GM18520 (cell line): ENCODE measurements around the gene TRAPPC11.

Experiments
- ATAC-seq: cut with Tn5 transposase; IDR thresholded peaks from one replicate; pipeline ENCODE4 v1.9.1; 2021; ENCODE audit not compliant: unreplicated experiment

The TRAPPC11 gene

DNA sequence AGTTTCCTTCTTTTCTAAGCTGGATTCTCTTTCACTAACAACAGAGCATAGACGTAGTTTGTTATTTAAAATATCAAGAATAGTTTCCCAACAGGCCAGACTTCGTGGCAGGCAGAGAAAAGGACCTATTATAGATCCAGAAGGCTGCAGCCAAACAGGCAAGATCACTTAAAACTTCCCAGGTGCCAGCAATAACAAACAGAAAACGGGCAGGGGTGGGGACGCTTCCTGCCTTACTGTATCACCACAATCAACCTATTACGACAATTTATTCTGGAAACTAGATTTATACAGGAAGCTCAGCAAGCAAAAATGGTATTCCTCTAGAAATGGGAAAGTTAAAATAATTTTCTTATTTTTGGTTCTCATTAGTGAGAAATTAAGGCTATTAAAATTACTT is 22.2 kb upstream of the TRAPPC11 start:
- no peak for ATAC-seq

DNA sequence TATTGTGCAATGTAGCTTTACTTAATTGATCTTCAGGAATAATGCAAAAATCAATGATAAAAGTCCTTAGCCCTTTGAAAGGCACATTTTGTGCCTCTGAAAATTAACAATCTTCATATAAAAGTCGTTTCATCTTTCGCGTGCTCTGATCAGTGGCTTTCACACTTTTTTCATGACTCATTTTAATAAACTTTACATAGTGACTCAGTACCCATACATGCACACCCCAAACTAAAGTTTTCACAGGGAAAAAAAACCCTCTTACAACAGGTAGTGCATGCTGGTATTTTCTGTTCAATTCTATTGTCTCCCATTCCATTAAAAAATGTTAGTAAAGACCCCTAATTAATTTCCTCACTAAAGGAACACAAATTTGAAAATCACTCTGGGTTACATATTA is 21.6 kb upstream of the TRAPPC11 start:
- no peak for ATAC-seq

DNA sequence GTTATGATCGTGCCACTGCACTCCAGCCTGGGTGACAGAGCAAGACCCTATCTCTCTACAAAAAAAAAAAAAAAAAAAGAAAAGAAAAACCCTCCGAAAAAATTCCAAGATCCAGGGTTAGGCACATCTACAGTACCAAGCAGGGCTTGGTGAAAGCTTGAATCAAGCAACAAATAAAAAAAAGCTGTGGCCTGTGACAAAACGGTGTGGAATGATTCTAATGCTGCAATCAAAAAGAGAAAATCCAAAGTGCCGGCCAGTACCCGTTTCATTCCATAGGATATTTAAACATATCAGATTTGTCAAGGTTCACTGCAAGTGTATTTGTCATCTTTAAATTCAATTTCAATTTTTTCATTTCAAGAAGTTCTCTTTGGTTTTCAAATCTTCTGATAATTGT is 20.7 kb upstream of the TRAPPC11 start:
- ATAC-seq, result no peak

DNA sequence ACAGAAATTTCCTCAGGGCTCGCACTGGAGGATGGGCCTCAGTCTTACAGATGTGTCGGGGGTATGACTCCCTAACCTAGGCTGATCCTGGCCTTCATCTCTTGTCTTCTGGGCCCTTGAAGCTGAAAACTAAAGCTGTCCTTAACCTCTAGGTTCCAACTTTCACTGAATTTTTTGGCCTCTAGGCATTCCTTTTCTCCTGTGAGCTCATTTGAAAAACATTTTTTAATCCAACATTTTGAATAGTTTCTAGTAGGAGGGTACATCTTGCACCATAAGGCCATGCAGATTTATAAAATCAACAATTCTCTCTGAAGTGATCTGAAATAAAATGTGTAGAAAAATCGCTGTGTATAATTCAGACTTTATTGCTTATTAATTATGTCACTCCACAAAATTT is 19.8 kb upstream of the TRAPPC11 start:
- no peak for ATAC-seq

DNA sequence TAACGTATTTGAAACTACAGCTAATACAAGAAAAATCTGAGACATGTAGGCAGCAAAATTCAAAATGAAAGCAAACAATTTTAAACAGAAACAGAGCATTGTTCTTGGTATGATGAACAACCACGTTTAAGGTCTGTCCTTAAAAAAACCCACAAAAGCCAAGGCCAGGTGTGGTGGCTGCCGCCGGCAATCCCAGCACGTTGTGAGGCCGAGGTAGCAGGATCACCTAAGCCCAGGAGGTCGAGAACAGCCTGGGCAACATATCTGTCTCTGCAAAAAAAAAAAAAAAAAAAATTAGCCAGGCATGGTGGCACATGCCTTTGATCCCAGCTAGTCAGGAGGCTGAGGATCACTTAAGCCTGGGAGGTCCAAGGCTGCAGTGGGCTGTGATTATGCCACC is 13.8 kb upstream of the TRAPPC11 start:
- no peak for ATAC-seq

DNA sequence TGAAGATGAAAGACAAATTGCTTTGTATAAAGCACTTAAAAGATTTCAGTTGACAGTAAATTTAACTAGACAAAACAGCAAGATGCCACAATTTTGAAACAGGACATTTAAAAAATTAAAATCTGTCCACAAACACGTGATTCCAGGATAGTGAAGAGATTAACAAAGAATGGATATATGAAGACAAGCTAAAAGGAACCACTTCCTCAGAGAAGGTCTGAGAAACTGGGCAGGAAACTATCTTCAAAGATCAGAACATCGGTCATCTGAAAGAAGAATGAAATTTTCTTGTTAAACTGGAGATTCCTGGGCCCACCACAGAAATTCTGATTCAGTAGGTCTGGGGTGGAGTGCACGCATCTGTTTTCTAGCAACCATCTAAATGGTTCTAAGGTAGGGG is 1.5 kb upstream of the TRAPPC11 start:
- ATAC-seq, result no peak

DNA sequence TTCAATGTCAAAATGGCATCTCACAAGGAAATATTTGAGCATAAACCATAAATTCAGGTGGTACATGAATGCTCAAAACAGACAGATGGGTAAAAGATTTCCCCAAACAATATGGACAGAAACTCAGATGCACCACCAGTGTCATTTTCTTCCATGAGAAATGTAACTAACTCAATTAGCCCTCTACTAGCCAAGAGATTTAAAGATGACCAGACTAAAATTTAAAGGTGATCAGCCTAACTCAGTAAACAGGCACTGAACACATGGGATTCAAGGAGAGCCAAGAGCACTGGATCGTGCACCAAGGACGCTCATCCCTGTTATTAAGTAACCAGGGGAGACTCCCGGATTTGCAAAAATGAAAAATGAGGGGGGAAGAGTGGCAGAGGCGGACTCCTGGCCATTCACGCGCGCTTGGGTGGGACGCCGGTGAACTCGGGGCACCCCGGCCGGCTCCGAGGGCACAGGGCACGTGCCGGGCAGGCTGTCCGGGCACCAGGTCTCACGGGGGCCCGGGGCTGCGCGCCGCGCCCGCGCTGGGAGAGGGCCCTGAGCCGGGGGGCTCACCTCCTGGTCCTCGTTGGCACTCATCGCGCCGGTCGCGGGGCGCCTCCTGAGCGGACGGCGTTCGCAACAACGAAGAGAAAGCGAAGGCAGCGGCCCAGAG is 598 bp upstream of the TRAPPC11 start:
- ATAC-seq, result no peak

DNA sequence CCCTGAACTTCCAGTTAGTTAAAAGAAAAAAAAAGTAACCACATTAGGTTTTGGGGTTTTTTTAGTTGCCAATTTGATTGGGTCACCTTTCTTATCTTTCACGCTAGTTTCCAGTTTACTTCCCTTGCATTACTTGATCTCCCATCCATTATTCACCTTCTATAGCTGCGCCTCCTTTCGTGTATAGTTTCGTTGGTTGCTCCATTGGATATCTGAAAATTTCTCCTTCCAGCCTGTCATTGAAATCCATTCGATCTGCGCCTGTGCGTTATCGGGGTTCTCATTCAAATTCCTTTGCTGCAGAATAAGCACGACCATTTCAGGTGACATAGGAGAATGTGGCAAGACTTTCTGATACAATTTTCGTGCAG is 764 bp downstream of the TRAPPC11 start:
- no peak for ATAC-seq

DNA sequence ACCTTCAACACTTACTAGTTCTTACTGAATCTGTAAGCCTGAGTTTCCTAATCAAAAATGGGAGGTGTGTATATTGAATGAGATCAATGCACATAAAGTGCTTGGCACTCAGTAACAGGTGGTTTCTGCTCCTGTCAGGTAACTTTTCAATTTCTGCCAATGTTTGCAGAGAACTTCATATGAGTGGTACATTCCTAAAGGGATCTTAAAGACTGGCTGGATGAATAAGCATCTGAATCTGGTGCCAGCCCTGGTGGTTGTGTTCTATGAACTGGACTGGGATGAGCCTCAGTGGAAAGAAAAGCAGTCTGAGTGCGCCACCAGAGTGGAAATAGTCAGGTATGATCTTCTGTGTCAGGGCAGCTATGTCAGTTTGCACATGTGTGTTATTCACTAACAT is 7.0 kb downstream of the TRAPPC11 start:
- no peak for ATAC-seq

DNA sequence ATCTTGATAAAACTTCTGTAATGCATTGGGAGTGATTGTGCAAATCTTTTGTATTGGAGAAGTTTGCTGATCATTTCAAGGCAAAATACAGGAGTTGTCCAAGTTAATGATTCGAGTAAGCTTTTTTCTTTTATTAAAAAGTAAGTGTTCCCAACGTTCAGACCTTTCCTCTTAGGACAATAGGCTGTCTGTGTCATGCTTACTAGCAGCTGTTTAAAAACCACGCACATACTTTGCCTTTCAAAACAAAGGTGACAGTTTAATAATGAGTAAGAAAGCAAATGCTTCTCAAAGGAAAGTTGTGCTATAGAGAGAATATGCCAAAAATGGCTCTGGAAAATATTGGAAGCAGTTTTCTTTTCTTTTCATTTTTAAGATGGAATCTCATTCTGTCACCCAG is 11.2 kb downstream of the TRAPPC11 start:
- ATAC-seq, result no peak

DNA sequence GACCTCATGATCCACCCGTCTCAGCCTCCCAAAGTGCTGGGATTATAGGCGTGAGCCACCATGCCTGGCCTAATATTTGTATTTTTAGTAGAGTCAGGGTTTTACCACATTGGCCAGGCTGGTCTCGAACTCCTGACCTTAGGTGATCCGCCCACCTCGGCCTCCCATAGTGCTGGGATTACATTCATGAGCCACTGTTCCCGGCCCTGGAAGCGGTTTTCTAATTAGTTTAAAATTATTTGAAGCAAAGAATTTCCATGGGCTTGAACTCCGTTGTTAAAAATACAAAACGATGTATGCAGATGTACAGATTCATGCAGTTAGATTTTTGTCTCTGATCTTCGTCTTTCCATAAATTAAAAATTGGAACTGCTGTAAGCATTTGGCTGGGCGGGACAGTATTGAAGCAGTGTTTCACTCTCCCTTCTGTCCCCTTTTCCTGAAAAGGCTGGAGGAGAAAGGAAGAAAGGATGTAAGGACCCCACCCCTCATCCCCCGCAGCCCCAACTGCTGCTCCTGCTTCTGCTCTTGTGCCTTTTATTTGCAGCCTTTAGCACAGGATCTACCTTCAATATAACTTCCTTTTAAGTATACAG is 12.0 kb downstream of the TRAPPC11 start:
- ATAC-seq, result no peak

DNA sequence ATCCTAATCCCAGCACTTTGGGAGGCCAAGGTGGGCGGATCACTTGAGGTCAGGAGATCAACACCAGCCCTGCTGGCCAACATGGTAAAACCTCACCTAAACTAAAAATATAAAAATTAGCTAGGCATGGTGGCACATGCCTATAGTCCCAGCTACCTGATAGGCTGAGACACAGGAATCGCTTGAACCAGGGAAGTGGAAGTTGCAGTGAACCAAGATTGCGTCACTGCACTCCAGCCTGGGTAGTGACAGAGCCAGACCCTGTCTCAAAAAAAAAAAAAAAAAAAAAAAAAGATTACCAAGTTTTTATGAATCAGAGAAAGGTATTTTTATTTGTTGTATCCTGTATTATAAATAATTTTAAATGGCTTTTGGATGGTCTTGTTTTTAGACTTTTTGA is 15.1 kb downstream of the TRAPPC11 start:
- no peak for ATAC-seq

DNA sequence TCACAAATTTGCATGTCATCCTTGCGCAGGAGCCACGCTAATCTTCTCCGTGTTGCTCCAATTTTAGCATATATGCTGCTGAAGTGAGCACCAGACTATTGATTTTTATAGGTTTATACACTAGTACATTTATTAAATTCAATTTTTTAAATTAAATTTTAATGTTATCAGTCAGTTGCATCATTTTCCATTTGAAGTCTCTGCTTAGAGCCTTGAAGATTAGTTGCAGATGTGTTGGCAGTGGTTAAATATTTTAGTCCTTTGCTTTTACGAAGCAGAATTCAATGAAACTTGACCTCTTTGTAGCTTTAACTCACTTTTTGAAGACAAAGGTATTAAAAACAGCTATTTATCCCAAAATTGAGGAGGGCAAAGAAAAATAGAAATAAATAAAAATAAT is 16.5 kb downstream of the TRAPPC11 start:
- no peak for ATAC-seq

DNA sequence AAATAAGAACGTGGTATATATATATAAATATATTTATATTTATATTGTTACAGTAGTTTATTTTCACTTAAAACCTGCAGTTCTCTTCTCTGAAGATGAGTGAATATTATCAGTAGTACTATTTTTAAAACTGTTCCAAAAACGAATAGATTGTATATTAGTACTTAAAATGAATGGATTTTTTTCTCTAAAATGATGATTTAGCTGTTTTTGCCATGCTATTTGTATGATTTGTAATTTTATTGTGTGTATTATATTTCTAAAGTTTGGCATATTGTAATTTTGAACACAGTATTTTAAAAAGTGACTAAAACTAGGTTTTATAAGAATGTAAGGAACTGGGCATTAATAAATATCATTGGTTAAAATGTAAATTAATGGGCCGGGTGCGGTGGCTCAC is 22.0 kb downstream of the TRAPPC11 start:
- no peak for ATAC-seq

DNA sequence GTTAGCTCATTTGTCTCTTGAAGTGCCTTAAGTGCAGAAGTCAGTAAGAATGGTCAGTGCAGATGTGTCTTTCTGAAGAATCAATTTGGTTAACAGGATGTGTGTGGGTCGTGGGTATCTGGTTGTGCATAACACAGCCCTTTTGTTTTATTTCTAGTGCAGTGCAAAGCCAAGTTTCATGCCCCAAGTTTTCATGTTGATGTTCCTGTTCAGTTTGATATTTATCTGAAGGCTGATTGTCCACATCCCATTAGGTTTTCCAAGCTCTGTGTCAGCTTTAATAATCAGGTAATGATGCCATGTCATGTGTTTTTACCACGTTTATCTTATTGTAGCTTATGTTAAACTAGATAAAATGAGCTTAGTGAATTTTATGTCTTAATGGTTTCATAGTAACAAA is 27.4 kb downstream of the TRAPPC11 start:
- no peak for ATAC-seq

DNA sequence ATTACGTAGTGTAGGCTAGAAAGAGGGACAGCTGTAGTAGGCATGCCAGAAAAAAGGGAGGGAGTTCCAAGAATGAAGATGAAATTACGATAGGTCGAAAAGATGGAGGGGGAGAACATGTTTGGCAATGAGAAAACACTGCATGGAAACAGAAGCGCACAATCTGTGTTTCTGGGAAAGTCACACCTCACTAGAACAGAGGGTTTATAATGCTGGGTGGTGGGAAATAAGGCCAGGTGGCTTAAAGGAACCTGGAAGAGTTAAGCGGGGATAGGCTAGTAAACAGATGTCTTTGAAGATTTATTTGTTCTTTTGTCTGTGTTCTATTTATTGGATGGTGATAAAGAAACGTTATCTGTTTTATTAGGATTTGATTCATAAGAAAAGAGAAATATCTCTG is 29.1 kb downstream of the TRAPPC11 start:
- no peak for ATAC-seq

DNA sequence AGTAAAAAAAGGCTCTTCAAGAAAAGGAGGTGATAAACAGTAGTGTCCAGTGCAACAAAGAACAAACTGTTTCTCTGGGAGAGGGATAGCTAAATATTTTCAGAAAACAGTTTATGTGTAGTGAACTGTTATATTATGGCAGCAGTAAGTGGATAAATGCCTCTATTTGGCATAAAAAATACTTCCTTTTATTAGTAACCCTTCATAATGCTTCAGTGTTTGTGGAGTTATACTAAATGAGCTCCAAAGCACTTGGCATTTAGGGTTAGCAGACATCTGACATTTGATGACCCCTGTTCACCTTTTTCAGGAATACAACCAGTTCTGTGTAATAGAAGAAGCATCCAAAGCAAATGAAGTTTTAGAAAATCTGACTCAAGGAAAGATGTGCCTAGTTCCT is 31.9 kb downstream of the TRAPPC11 start:
- no peak for ATAC-seq

DNA sequence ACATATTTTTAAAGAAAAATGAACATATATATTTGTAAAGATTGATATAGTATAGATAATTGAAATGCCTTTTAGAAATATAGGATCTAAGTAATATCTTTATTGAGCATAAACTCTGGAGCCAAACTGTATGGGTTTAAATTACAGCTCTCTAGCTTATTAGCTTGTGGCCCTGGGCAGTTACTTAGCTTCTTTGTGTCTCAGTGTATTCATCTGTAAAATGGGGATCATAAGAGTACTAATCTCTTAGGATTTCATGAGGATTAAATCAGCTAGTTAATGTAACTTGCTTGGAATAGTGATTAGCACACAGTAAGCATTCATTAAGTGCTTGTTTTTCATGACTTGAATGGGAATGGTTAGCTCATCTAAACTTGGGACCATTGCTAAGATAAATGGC is 32.8 kb downstream of the TRAPPC11 start:
- ATAC-seq, result no peak

DNA sequence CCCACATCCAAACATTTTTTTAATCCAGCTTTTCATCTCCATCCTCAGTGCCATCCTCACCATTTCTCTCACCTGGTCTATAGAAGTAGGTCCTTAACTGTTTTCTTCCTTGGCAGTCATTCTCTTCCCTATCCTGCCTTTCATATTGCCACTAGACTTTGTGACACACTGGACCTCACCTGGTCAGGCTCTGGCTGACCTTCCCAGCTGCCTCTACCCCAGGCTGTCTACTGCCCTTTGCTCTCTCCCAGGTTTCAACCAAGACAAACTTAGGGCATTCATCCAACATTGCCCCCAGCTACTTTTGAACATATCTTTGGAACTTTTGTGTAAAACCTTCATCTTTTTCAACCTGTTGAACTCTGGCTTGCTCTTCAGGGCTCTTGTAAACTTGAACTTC is 39.8 kb downstream of the TRAPPC11 start:
- no peak for ATAC-seq

DNA sequence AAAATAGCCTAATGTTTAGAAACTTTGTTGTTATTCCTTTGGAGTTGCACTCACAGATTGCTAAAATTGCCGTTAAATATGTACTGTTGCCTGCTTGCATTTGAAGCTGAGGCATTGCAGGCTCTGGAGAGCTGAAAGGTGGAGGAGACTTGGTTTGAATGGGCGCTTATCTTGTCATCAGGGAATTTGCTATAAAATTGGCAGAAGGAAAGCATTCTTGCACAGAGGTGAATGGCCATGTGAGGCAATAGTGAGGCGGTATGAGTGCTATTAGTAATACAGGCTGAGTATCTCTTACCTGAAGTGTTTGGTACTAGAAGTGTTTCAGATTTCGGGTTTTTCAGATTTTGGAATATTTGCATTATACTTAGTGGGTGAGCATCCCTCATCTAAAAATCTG is 41.3 kb downstream of the TRAPPC11 start:
- ATAC-seq, result no peak

DNA sequence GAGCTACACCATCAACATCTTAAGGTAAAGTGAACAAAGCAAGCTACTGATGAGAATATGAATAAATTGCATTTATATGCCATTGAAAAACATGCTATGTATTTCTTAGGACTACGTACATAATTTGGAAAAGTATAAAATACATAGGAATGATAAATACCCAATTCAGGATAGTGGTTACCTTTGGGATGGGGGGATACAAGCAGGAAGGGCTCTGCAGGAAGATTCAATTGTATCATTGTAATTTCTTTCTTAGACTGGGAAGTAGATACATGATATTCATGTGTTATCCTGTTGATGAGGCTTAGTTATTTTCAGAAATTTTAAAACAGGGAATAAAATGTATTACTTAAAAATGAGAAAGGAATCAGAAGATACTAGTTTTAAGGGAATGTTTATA is 43.4 kb downstream of the TRAPPC11 start:
- no peak for ATAC-seq

DNA sequence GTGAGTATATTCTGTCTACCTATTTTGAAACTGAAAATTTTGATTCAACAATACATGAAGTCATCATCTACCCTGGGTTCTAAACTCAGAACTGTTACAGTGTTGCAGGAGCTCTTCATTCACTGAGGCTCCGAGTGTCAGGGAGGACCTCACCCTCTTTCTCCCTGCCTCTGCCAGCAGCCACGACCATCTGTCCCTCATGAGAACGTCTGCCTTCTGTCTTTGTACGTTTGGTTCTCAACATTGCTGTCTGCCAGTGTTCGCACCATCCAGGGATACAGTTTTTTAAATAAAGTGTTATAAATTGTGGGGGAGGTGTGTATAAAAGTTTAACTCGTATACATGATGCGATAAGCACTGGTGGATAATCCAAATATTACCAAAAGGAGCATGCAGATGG is 55.5 kb downstream of the TRAPPC11 start:
- ATAC-seq, result no peak

DNA sequence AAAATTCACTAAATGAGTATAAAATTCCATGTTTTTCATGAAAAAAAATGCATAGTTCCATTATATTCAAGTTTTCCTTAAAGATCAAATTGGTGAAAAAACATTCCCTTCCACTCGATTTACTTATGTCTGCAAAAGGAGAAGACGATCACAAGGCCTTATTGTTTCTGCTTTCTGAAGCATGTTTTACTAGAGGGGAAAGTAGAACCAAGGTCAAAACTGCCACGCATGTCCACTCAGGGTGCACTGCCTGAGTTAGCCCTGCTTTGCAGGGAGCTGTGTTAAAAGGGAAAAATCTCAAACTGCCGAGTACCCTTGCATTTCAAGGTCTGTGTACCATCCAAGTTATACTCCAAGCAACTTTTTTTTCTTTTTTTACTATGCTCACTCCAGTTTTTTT is 57.2 kb downstream of the TRAPPC11 start:
- no peak for ATAC-seq
